Testis (tissue), 2 donors: Measurements from ENCODE around the gene DNAJC15.

Experiments used
- POLR2A ChIP-seq: fragments of 450-650 bp; IDR thresholded peaks from one replicate; pipeline ENCODE4 v1.6.1; 2017; ENCODE audit warnings: antibody characterized with exemption, mild to moderate bottlenecking, moderate library complexity
- TF ChIP-seq, protein P1 (sequence below), 3 experiments: fragments of 450-650 bp in 2 of 3; fragments of 200-600 bp in 1 of 3; sonication (generic) in 1 of 3; IDR thresholded peaks; one replicate each; pipeline ENCODE4 v1.5.1; 2016 to 2019; ENCODE audit warnings: antibody characterized with exemption in 3 of 3, mild to moderate bottlenecking in 2 of 3, moderate library complexity in 1 of 3

DNA sequence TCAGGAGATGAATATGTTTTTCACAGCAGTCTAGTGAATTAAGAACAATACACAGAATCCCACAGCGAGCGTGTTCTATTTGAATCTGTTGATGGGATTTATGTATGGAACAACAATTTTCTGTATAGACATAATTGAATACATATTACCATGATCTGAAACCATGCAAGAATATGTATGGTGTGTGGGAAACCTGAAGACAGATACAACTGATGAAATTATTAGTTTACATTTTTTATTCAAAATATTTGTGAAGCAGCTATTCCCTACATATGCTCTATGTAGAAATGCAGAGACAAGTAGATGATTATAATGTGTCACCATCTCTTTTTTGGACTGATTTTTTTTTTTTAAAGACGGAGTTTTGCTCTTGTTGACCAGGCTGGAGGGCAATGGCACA, 91.8 kb downstream of the DNAJC15 start:
- TF ChIP-seq, protein P1, sequence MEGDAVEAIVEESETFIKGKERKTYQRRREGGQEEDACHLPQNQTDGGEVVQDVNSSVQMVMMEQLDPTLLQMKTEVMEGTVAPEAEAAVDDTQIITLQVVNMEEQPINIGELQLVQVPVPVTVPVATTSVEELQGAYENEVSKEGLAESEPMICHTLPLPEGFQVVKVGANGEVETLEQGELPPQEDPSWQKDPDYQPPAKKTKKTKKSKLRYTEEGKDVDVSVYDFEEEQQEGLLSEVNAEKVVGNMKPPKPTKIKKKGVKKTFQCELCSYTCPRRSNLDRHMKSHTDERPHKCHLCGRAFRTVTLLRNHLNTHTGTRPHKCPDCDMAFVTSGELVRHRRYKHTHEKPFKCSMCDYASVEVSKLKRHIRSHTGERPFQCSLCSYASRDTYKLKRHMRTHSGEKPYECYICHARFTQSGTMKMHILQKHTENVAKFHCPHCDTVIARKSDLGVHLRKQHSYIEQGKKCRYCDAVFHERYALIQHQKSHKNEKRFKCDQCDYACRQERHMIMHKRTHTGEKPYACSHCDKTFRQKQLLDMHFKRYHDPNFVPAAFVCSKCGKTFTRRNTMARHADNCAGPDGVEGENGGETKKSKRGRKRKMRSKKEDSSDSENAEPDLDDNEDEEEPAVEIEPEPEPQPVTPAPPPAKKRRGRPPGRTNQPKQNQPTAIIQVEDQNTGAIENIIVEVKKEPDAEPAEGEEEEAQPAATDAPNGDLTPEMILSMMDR (IDR thresholded peaks at IDR 0.05) = no peak
- no peak for TF ChIP-seq POLR2A
